CD4-positive, alpha-beta T cell treated with Interleukin-15 for 4 hours (primary cell): ENCODE measurements around the gene CPED1.
"Not testable (repeated sequence)": the region's sequence is repeated elsewhere in the genome, so short reads cannot be mapped to it uniquely, and the experiment has no call there.

Experiments
- DNase-seq: peaks from one replicate; pipeline ENCODE4 v3.0.0-alpha.2; 2020; ENCODE audit warnings: low spot score

The CPED1 gene

DNA sequence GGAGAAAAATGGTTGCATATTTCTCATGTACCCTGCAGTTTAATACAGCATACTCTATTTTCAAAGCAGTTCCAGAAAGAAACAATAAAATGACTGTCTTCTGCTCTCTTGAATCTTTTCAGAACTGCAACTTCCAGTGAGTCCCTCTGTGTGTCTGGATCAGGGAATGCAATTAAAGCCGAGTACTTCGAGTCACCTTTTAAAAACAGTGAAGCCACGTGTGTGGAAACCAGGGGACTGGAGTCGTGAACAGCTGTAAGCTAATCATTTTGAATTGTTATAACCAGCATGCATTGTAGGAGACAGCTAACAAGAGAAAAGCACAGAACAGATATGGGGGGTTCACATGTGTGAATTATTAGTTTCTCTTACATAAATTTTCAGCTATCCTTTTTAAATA, 109.1 kb downstream of the CPED1 start:
- DNase-seq: no peak

DNA sequence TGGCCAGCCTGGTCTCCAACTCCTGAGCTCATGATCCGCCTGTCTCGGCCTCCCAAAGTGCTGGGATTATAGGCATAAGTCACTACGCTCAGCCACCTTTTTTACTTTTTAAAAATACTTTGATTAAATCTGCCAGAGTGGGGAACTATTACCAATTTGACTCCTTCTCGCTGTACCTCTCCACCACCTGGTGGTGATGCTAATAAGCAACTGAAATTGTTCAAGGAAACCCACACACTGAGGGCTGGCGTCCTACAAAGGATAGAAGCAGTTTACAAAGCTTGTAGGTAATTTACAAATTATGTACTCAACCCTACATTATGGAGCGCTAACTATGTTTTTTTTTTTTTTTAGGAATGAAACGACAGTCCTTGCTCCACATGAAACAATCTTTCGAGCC, 111.1 kb downstream of the CPED1 start:
- DNase-seq: no peak

DNA sequence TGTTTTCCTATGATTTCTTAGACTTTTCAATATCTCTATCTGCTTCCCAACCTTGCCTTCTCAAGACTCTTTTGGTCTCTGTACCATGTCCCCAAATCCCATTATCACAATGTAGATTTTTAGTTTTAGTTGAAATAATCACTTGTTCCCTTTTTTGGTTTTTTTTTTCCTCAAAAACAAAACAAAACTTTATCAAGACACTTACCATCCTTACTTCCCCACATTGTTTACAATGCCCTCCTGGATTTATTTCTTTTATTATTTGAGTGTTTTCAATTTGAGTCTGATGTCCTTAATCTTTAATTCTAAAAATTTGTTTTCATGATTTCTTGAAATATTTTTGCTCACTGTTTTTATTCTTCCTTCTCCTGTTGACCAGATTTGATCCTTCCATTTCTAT, 112.6 kb downstream of the CPED1 start:
- DNase-seq: no peak

DNA sequence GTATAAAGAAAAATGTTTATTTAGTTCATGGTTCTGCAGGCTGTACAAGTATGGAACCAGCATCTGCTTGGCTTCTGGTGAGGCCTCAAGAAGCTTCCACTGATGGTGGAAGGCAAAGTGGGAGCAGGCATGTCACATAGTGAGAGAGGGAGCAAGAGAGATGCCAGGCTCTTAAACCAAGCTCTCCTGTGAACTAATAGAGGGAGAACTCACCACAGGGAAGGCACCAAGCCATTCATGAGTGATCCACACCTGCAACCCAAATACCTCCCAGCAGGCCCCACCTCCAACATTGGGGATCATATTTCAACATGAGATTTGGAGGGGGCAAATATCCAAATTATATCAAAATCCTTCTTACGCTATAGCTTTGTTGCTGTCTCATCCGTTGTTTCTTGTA, 113.1 kb downstream of the CPED1 start:
- no peak for DNase-seq

DNA sequence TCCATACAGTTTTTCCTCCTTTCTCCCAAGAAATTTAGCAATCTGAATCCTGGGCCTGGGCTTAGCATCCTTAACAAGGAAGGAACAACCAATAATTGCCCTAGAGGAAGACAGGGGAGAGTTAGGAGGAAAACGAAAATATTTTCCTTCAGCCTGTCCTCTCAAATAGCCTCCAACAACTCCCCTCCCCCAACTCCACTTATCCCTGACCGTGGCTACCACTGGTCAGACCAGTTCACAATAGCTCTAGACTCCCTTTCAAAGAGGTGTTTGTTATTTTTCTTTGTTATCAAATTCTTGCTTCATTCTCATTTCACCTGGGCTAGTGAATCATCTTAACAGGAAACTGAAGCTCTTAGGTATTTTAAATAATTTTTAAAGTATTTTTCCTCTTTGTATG, 114.1 kb downstream of the CPED1 start:
- DNase-seq: no peak

DNA sequence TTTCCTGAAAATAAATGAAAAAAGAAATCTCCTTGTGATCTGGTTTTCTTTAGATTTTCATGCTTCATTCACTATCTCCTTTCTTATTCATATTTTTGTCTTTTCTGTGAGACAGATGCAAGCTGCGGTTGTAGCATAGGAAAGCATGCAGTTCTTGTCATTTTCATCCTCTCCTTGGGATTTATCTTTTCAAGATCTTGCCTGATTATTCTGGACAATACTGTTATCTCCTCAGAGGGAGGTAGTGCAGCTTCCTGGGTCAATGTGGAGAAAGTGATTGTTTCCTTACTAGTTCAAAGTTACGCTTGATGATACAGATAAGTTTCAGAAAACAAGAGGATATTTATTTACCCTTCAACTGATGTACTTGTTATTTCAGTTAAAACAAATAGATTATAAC, 114.6 kb downstream of the CPED1 start:
- DNase-seq: no peak

DNA sequence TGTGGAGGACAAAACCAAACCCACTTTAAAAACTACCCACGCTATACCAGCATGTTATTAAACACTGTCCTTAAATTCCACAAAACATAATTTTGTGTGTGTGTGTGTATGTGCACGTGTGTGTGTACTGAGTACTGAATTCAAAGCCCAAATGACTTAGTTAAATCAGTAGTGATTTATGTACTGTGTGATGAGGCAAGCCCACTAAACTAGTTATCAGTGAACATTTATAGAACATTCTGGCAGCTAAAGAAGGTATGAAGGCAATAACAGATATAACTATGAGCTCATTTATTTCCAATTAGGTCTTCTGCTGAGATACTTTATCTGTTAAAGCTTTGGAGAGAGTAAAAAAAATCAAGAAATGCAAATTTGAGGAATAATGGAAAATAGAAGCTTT, 115.1 kb downstream of the CPED1 start:
- no peak for DNase-seq

DNA sequence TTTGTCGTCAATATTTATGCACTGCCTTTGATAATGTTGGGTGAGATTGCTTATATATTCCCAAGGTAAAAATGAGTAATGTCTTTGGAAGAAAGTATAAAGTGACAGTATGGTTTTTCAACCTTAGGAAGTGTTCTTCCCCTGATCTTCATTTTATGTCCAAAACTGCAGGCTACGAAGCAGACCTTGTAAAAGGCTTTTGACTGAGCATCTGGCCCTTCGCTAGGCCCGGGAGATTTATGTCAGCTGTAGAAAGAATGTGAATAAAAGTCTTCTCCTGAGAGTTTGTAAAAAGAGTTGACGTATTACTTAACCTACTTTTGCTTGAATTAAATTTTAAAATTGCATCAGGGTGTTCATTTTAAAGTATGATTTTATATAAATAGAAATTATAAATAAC, 116.8 kb downstream of the CPED1 start:
- DNase-seq: no peak

DNA sequence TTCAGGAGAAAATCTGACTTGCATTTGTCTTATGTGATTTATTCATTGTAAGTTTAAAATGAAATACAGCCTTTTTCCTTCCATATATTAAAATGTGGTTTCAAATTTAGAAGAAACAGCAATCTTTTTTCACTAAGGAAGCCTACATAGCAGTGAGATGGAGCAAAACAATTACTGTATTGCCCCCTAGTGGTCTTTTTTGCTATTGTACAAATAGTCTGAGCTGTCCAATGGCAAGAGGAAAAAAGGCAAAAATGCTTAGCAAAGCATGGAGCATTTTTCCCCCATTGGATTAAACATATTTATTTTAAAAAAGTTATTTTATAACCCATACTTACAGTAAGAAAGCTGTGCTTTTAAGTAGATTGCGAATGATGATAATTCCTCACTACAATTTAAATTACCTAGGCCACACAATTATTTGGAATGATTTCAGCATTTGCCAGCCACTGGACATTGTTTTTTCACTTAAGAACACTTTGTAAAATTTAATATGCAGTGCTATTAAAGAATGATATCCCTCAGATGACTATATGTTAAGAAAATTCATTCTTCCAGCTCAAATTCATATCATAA, 119.5 kb downstream of the CPED1 start:
- DNase-seq: peak; percentile 55

DNA sequence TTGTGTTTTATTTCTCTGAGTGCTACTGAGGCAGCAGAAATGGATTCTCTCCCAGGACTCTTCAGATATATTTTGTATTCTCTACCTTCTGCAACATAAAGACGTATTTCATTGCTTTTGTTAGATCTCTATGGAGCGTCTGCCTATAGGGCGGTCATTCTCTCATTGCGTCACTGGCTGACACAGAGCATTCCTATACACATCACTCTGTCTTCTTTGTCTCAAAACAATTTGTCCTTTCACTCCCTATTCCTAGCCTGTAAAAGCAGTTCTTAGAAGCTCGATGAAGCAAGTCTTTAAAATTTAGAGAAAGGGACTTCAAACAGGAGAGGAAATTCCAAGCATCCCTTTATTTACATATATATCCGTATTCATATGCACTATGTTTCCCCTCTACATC, 120.6 kb downstream of the CPED1 start:
- DNase-seq: no peak

DNA sequence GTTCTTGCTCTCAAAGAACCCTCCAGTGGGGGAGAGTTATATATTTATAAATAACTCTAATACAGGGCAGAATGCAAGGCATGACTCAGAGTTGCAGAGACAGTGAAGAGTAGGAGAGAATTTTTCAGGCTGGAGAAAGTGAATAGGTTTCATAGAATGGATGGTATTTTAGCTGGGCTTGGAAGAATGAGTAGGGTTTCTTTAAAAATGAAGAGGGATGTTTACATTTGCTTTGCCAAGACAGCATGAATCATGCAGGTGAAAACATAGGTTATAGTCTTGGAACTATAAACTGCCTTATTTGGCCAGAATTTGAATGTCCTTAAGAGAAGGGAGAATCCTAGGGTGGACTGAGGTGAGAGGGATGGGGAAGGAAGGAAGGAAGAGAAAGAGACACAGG, 124.8 kb downstream of the CPED1 start:
- DNase-seq: no peak

DNA sequence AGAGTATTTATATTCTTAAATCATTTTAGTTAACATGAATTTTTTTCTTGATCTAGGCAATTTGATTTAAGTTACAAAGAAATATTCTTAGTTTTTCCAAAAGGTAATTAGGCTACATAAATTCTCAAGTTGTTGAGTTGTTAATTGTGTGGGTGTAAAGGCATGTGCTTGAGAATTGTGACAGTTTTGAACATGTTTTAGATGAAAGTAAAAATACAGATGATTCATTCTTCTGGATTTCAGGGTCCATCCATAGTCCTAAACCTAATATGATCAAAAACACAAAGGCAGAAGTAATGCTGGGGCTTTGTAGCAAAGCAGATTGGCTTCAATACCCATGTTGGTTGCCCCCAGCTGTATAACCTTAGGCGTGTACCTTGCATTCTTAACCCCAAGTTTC, 127.9 kb downstream of the CPED1 start:
- DNase-seq: no peak

DNA sequence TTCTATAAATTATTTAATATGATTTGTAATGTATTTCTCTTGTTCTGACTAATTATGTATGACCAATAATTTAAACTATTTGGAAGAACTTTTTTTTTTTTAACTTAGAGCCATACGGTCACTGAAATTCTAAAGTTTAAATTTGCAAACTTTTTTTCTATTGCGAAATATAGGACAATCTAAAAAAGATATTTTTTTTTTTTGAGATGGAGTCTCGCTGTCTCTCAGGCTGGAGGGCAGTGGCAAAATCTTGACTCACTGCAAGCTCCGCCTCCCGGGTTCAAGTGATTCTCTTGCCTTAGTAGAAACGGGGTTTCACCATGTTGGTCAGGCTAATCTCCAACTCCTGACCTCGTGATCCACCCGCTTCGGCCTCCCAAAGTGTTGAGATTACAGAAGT, 130.5 kb downstream of the CPED1 start:
- no peak for DNase-seq

DNA sequence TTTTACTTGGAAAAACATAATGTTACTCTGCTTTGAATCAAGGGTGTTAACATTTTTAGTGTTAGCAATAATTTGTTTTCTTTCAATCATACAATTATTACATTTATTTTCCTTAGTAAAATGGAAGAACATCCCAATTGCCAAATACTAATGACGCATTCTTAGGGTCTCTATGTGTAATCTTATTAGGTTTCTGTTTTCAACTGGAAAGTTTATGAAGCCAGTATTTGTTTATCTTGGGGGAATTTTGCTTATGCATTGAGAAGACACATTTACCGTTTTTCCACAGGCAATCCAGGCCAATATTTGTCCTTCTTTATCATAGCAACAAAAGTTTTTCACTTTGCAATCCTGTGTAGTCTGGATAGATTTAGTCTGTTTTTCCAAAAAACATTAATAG, 134.5 kb downstream of the CPED1 start:
- no peak for DNase-seq

DNA sequence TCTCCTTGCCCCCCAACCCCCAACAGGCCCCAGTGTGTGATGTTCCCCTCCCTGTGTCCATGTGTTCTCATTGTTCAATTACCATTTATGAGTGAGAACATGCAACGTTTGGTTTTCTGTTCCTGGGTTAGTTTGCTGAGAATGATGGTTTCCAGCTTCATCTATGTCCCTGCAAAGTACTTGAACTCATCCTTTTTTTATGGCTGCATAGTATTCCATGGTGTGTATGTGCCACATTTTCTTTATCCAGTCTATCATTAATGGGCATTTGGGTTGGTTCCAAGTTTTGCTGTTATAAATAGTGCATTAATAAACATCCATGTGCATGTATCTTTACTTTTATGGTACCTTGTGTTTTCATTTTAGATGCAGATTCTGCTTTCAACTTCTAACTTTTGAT, 136.9 kb downstream of the CPED1 start:
- DNase-seq: not testable (repeated sequence)

DNA sequence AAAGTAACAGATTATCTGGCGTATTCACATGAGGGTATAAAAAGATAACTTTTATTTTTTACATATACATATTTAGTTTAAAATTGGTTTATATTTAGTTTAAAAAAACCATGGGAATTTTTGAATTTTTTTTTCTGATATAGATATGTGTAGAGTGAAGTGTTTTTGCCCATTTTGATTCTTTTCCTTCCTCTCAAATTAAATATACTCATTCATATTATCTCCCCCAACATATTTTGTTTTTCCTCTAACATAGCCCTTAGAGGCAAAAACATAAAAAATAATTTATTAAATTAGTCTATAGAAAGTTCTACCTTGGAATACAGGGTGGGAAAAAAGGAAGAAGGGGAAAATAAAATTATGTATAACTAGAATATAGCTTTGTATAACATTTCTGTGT, 137.7 kb downstream of the CPED1 start:
- no peak for DNase-seq

DNA sequence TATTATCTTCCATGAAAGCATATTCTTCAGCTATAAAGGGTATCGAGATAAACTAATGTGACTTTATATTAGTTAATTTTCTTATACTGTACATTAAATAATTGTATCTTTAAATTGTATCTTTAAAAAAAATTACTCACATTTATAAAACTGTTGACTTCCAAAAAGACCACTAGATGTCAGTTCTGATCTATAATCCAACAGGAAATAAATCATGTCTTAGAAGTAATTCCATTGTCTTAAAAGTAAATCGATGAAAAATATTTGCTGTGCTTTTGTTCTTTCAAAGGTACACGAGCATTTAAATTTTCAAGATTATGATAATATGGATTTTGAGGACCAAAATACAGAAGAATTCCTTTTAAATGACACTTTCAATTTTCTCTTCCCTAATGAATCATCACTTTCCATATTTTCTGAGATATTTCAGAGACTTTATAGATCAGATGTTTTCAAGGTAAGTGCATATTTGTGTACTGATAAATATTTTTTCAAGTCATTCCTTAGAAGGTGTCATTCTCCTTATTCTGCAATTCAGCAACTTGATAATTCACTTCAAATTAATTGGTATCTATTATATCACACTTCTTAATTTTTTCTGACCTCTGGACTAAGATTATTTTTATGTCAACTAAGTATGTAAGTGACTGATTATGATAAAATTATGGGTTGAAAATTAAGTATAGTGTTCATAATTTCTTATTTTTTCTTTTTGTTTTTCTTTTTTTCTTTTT, 138.5 kb downstream of the CPED1 start:
- DNase-seq: no peak

DNA sequence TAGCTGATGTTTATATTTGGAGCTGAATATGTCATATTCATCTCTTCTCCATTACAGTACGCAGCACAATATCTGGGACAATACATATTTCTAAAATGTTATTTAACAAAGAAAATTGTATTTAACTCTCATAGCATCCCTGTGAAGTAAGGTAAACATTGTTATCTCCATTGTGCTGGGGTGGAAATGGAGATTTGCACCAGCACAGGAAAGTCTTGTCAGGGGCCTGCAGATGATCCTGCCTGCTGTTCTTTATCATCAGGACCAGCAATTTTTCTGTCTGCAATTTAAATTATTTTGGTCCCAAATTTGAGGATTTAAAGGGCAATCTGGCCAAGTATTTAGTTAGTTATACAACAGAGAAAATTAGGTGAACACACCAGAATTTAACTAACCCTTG, 144.4 kb downstream of the CPED1 start:
- DNase-seq: no peak

DNA sequence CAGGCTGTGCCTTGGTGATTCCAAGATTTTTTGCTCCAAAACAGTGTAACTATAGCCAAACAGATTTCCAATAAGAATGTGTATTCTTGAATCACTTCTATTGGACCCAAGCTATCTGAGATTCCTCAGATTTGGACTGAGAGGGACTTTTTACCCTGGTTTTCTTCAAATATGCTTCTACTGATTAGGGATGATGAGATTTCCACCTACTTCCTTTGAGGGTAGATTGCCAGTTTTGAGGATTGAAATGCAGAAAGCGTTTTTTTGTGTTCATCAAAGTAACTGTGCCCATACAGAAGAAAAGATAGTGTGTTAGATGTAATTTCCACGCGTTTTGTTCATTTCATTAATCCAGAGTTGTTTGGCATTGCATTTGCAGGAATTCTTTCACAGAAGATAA, 144.9 kb downstream of the CPED1 start:
- no peak for DNase-seq

DNA sequence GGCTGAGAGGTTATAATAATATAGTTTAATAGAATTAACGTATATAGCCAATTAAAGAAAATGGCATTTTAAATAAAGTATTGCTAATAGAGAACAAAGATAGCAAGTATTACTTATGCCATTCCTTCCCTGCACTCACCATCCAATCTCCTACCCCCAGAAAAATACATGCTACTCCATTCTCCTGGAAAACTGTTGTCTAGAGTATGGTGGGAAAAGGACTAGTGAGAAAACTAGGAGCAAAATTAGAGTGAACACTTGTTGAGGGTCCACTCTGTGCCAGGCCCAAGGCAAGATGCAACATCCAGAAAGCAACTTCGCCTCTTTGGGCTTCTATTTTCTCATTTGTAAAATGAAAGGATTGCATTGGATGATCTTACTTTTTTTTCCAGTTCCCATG, 149.1 kb downstream of the CPED1 start:
- DNase-seq: no peak

DNA sequence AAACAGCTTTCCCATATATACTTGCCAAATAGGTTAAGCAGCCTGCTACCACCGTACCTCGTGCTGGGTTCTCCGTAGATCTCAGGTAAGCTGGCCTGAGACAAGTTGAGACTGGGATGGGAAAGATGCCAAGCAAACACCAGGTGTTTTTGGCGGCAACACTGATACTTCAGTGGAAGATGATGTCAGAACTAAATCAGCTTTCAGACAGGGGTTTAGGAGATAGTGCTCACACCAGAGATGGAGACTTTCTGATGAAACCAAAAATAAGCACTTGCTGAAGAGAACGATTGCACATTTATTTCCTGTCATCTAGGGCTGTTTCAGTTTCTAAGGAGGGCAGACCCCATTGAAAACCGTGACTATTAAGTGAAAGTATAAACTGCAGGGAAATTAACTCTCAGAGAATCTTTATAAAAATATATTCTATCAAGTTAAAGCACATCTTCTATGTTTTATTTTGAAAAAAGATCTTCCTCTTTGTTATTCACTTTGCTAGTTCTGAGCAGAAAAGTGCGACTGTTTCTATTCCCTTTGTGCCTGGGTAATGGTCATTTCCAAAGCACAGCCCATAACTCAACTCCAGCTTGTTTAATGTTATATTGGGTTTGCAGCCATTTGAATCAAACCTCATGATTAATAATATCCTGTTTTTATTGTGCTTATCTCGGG, 149.9 kb downstream of the CPED1 start:
- no peak for DNase-seq

DNA sequence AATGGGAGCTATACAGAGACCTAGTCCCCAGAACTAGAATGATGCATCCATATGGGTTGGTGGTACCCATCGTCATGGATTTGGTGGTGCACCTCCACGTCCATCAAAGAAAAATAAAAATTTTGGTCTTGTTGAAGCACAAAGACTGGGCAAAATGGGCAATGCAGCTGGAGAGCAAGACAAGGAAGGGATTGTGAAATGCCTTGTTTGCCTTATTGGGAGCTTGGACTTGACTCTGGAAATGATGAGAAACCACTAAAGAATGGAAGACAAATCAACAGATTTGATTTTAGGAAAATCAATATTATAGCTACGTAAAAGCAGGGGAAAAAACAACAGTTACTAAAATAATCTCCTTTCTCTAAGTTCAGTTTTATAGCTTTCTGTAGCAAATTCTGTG, 150.9 kb downstream of the CPED1 start:
- DNase-seq: no peak

DNA sequence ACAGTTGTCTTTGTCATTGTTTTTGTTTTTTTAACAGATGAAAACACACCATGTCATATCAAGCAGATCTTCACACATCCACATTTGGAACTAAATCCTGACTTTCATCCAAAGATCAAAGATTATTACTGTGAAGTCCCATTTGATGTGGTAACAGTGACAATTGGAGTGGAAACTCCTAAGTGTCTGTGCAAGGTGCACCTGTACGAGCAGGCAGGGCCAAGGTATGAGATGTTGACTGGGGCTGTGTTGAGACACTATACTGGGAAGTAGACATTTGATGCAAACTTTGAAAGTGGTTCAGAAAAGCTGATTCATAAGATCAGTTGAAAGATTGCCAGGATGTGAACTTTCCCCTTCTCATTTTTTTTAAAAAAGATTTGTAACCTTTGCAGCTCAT, 152.3 kb downstream of the CPED1 start:
- DNase-seq: no peak

DNA sequence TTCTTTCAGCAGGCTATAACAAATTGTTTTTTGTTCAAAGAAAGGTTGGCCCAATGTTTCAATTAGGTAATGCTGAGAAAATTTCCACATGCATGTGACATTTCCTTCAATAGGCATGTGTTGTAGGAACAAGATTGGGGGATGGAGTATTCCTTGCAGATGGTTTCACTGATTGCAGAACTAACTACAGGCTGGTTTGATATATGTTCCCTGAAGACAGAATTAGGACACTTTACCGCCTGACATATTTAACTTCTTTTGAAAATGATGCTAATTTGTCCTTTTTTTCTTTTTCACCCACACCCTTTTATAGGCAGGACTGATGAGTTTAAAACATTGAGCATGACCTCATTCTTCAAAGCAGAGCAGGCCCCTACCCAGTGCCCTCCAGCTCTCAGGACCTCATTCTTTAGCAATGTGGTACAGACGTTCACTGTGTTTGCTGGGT, 163.3 kb downstream of the CPED1 start:
- no peak for DNase-seq
